GM21619 (cell line): ENCODE measurements around the gene ZNF680.
"Not testable (repeated sequence)": the region's sequence is repeated elsewhere in the genome, so short reads cannot be mapped to it uniquely, and the experiment has no call there.

Source experiments
- ATAC-seq: cut with Tn5 transposase; IDR thresholded peaks from one replicate; pipeline ENCODE4 v1.9.1; 2021; ENCODE audit not compliant: unreplicated experiment

ZNF680 gene

DNA sequence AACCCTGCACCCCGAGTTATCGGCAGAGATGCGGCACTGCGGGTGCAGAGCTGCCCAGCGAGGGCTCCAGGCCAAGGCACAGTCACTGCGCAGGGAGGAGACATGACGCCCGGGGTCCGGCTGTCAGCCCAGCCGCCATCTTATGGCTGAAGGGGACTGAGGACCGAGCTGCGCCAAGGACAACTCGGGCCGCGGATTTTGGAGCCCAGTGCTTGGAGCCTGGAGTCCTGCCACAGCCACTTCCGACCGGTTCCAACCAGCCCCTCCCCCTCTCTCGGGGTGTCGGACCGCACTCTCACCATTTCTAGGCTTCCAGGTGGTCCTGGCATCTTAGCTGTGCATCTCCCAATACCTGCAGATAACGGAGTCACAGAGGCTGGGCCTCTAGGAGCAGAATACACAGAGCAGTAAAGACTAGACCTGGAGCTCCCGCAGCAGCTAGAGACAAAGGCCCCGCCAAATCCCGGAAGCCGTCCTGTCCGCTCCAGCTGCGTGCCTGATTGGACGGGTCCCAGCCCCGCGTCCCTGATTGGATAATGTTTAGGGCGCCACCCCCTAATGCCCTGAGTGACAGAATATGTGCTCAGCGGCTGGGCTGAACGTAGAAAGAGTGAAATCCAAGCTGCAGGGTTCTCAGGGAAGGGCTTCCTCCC, at the start of gene ZNF680:
ZNF680 (minus strand) TSS at position 446 of the 653 bp plus-strand sequence; CDS start at position 329, 117 bp downstream.
- ATAC-seq, result peak; percentile 99

DNA sequence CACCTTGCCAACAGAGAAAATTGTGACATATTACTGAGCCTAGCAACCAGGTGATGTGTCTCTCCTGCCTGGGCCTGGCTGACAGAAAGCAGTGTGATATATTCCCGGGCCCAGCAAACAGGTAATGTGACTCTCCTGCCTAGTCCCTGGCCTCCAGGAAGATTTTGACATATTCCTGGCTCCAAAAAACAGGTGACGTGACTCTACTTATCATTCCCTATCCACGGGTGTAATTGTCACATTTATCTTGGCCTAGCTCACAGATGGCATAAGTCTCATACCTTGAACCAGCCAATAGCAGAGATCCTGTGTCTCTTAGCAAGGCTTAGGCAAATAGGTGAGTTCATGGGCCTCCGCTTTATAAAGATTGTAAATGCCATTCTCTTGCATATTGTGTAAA, 49.6 kb upstream of the ZNF680 start:
- ATAC-seq, result no peak

DNA sequence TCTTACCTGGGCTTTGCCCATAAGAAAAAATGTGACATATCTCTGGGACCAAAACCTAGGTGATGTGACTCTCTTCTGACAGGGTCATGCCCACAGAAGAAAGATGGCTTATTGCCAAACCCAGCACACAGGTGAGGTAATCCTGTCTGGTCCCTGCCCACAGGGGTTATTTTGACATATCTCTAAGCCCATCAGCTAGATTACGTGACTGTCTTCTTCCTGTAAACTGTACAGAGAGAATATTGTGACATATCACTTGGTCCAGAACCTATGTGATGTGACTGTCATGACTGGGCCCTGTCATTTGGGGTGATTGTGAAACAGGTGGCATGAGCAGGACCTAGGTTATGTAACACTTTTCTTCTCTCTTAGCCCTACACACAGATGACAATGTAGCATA, 48.8 kb upstream of the ZNF680 start:
- no peak for ATAC-seq

DNA sequence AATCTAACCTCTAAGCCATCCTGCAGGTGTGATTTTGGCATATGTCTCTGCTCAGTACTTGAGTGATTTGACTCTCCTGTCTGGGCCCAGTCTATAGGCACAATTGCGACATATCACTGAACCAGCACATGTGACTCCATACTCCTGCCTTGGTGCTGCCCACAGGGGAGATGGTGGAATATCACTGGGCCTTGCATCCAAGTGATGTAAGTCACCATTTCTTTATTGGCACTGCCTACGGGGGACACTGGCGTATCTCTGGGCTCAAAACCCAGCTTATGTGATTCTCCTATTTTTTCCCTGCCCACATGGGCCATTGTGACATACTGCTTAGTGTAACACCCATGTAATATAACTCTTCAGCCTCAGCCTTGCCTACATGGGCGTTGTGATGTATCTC, 48.1 kb upstream of the ZNF680 start:
- ATAC-seq, result no peak

DNA sequence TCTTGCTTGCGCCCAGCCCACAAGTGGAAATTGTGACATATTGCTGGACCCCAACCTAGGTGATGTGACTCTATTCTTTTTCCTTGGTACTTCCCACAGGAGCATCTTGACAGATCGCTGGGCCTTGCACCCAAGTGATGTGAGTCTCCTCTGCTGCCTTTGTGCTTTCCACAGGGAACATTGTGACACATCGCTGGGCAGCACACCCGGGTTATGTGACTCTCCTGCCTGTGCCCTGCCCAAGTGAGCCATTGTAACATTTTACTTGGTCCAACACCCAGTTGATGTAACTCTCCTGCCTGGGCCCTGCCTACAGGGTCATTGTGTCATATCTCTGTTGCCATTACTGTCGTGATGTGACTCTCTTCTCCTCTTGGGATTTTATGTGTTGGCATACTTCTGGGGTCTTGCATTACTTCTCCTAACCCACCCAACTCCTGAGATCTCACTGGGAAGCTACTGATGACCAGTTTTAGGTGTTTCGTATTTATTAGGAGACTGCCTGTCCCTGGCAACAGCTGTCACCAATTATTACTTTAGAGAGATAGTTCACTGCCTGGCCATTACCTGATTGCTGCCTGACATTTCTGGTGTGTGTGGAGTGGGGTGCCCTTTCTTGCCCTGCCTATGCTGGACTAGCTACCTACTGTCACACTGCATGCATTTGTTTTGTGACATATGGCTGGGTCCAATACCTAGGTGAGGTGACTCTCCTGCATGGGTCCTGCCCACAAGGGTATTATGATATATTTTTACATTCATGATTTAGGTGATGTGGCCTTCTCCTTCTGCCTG, 45.4 kb upstream of the ZNF680 start:
- no peak for ATAC-seq

DNA sequence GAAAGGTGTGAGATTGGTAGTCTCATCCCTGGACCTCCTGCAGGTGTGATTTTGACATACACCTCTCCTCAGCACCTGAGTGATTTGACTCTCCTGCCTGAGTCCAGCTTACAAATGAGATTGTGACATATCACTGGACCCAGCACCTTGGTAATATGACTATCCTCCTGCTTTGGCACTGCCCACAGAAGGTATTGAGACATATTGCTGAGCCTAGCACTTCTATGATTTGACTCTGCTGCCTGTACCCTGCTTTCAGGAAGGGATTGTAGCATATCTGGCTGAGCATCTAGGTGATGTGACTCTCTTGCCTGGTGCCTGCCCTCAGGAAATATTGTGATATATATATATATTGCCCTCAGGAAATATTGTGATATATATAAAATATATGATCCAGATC, 43.5 kb upstream of the ZNF680 start:
- ATAC-seq, result no peak

DNA sequence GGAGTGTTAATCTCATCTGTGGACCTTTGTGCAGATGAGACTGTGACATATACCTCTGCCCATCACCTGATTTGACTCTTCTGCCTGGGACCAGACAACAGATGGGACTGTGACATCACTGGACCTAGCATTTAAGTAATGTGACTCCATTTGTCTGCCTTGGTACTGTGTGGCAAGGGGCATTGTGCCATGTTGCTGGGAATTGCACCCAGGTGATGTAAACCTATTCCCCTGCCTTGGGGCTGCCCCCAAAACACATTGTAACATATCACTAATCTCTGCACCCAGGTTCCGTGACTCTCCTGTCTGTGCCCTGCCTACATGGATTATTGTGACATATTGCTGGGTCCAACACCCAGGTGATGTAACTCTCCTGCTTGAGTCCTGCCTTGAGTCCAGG, 40.4 kb upstream of the ZNF680 start:
- ATAC-seq, result no peak

DNA sequence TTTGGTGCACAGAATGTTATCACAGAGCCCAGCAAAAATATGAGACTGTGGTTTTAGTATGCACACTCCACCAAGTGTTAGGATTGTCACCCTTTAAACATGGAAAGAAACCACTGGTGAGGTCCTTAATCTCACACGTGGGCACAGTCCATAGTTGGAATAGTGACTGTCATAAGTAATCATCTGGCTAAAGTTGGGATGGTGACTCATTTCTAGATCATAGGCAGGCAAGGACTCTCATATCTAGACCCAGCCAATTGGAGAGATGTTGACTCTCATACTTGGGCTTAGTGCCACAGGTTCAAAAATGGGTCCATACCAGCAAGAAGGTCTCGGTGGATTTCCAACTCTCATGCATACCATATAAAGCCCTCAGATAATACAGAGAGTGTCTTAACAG, 39.6 kb upstream of the ZNF680 start:
- no peak for ATAC-seq

DNA sequence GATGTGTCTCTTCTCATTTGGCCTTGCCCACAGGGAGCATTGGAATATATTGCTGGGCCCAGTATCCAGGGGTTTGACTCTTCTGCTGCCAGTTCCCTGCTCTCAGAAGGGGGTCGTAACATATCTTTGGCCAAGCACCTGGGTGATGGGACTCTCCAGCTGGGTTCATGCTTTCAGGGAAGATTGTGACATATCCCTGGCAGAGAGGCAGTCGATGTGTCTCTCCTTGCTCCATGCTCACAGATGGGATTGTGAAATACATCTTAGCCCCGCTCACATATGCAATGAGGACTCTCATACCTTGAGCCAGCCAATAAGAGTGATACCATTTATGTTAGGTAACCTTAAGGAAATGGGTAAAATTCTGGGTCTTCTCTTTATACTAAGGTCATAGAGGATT, 39.2 kb upstream of the ZNF680 start:
- ATAC-seq, result no peak

DNA sequence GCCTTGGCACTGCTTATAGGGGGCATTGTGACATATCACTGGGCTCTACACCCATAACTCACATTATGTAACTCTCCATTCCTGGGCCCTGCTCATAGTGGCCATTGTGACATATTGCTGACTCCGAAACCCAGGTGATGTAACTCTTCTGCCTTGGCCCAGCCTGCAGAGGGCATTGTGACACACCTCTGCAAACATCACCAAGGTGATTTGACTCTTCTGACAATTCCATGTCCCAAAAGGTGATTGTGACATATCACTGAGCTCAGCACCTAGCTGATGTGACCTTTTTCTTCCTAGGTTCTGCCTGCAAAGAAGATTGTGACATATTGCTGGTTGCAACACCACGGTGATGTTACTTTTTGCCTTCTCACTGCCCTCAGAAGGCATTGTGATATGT, 36.5 kb upstream of the ZNF680 start:
- ATAC-seq, result no peak

DNA sequence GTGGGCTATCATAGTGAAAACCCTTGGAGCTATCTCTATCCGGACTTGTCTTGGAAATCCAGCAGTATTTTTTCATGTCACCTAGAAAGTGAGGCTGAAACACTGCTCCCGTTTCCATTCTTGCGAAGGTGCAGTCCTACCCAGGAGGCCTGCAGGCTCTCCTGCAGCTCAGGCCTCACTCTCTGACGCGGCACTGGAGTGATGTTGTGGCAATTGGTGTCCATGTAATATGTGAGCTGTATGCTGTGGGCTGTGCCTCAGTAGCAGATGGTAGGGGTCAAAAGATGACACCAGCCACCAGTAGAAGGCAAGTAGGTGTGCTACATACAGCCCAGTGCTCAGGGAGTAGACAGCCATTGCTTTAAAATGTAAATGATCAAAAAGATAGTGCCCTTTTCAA, 28.1 kb upstream of the ZNF680 start:
- no peak for ATAC-seq

DNA sequence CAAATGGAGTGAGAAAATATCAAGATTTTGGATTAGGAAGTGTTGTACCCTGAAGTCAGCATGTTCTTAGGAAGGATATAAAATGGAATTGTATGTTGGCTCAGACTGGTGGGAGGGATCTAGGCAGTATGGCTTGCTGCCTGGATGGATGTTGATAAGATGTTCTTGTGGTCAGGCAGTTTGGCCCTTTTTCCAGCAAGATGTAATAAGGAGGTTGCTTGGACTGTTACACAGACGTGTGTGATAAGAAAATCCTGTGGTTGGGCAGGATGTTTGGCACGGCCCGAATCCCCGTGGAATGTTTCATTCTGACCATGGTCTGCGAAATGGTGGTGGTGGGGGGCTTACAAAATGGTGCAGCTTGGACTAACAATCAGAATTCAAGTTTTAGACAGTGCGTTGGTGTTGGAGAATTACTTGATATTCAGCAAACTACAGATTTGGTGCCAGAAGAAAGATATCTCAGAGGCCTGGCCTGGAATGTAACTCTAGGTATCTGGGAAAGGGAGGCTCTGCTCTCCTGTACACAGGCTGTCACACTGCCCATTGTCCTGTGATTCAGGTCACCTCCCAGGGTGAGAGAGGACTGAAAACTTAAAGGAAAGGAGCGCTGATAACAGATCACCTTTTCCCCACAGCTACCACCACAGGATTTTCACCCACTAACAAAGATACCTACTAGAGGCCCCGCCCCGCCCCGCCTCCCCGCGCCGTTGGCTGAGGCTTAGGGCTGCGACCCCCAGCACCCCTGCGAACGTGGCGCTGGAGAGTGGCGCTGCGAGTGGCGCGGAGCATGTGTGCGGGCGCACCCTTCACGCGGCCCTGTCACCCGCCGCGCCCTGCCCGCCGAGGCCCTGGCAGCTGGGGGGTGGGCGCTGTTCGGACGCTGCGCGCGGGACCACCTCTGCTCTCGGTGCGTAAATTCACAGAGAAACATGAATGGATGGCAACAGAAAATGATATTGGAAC, 19.3 kb upstream of the ZNF680 start:
- no peak for ATAC-seq

DNA sequence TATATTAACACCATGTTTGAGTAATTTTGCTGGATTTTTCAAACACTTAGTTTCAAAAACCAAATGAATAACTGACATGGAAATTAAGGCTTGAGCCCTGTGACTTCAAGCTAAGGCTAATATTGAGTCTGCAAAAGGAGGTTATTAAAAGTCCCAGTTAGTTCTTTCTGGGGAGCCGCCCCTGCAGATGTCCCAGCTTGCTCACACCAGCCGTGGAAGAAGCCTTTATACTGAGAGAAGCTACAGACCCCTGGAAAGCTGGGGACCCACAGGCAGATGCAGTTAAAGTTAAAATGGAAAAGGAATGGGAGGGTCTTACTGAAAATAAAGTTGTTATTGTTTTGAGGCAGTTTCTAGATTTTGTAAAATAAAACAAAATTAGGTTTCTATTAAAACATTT, 18.5 kb upstream of the ZNF680 start:
- ATAC-seq, result no peak

DNA sequence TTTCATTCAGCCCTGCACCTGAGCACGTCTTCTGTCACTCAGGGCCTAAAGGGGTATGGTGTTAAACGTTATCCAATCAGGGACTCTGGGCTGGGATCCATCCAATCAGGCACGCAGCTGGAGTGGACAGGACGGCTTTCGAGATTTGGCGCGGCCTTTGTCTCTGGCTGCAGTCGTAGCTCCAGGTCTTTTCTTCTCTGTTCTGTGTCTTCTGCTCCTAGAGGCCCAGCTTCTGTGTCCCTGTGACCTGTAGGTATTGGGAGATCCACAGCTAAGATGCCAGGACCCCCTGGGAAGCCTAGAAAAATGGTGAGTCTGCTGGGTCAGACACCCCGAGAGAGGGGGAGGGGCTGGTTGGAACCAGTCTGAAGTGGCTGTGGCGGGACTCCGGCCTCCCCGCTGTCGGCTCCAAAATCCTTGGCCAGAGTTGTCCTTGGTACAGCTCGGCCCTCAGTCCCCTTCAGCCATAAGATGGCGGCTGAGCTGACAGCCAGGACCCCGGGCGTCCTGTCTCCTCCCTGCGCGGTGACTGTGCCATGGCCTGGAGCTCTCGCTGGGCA, 11.7 kb upstream of the ZNF680 start:
- no peak for ATAC-seq

DNA sequence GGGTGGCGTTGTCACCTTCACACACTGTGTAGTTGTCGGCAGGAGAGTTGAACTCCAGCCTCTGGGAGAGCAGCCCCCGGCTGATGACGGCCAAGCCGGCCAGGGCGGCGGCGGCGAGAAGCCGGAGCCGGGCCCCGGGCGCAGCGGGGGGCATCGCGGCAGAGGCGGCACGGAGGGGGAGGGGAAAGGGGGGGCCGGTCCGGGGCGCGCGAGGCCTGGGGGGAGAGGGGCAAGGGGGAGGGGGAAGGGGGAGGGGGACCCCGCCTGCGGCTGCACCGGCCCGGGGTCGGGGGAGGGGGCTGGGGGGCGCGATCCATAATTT, 7.4 kb upstream of the ZNF680 start:
- not testable (repeated sequence) for ATAC-seq

DNA sequence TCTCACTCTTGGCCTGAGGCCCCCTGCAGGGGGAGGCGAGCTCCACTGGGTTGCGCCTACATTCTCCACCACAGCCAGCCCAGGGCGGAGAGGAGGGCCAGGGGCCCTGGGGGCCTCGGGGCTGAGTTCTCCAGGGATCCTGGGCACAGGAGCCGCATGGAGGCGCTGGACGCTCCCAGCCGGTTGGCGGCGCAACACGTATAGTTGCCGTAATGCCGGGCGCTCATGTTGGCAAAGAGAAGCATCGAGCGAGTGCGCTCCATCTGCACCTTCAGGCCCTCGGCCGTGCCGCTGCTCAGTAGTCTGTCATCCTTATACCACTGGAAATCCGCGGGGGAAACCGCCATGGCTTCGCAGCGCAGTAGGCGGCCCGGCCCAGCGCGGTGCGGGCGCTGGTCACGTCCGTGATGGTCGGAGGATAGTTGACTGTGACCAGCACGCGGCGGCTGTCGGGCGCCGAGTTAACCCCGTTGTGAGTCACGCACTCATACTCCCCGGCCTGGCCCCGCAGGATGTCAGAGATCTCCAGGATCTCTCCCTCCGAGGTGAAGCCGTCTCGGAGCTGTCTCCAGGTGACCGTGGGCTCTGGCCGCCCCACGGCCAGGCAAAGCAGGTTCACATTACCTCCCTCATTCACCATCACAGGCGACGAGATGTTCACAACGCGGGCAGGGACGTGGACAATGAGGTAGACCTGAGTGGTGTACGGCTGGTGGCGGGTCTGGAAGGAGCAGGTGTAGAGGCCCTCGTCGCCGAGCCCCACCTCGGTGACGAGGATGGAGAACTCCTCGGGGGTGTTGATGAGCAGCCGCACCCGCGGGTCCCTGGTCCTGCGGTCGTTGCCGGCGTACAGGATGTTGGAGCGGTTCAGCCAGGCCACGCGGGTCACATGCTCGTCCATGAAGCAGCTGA, 6.8 kb upstream of the ZNF680 start:
- not testable (repeated sequence) for ATAC-seq

DNA sequence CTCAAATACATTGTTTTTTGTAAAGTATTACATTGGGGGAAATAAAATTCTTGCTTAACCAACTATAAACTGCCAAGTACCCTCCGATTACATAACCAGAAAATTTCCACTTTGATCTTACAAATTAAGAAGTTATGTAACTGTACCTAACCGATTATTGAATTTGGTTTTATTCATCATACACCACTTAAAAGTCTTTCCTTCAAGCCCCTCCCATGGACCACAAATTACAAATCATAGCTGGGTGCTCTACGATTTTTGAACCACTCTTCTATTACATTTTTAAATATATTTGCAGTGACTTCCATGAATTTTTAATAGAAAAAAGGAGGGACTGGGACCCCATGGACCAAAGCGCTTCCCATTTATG, 630 bp downstream of the ZNF680 start:
- peak; percentile 4 for ATAC-seq

DNA sequence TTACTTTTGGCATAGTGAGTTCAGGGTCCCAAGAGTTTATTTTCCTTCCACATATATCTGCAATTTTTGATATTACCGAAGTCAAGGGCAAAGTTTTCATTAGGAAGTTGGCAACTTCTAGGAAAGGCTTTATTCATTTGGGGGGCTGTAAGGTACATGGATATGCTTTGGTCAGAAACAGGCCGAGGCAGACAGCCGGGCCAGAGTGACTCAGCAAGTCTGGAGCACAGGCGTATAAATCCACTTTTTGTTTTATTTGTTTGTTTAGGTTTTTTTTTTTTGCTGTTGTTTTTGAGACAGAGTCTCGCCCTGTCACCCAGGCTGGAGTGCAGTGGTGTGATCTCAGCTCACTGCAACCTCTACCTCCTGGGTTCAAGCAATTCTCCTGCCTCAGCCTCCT, 3.7 kb downstream of the ZNF680 start:
- ATAC-seq, result no peak

DNA sequence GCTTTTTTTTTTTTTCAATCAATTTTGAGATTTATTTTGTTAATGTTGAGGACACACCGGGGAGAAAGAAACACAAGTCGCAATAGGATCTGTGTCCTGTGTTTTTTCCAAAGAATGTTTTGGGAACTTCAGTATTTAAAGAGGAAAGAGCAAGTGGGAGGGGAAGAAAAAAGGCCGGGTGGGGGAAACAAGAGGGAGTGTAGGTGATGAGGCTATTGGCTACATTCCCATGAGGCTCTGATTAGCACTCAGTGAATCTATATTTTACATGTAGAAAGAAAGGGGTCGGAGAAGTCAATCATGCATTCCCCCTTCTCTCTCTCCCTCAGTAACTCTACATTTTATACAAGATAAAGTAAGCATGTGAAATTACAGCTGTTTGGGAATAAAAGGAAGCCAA, 4.1 kb downstream of the ZNF680 start:
- no peak for ATAC-seq

DNA sequence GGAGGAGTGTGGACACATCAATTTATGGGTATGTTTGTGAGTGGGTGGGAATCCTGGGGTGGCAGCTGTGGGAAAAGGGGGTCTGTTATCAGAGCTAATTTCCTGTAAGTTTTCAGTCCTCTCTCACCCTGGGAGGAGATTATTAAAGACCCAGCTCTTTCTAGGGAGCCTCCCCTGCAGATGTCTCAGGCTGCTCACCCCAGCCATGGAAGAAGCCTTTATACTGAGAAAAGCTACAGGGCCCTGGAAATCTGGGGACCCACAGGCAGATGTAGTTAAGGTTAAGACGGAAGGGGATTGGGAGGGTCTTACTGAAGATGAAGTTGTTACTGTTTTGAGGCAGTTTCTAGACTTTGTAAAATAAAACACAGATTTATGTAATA, 4.6 kb downstream of the ZNF680 start:
- no peak for ATAC-seq
